Panc1 (cell line): ENCODE data around the gene GDF11. TPM values are rescaled to one million over a fixed set of nuclear protein-coding genes. Genes with fewer than 3 reads are reported as not detected.
A peak's percentile ranks its signal among the peaks of the same experiment; 100 is the strongest.

Experiments used
- ATAC-seq: fragments of 200-7000 bp; cut with Tn5 transposase; 2 replicates; pipeline ENCODE4 v1.9.1; 2020; ENCODE audit warnings: mild to moderate bottlenecking, moderate library complexity
- Bru-seq: library from RNA; stranded (reverse); fragments of 400-500 nt; gene quantifications from one replicate; lab custom pipeline; 2021; lab: Mats Ljungman, UMichigan
- BruChase-seq, 2 experiments: library from RNA; stranded (reverse); fragments of 400-500 nt; gene quantifications; one replicate each; lab custom pipeline; 2021; lab: Mats Ljungman, UMichigan
- BruUV-seq: library from RNA; stranded (reverse); fragments of 400-500 nt; replicated peaks from 2 replicates; lab custom pipeline; 2021; lab: Mats Ljungman, UMichigan
- CTCF ChIA-PET: fragments of 300-600 bp; sonication (Branson Sonifier 250); formaldehyde crosslinking; loops from one replicate; lab custom pipeline; 2022; ENCODE audit warnings: antibody characterized with exemption; lab: Charles Lee
- POLR2A ChIA-PET: fragments of 300-600 bp; sonication (Branson Sonifier 250); formaldehyde crosslinking; loops from one replicate; lab custom pipeline; 2022; ENCODE audit warnings: antibody characterized with exemption; lab: Charles Lee
- DNase-seq: peaks from one replicate; pipeline ENCODE4 v3.0.0-alpha.2; 2010; ENCODE audit warnings: low read depth, low spot score
- H3K27ac ChIP-seq: 2 replicates; pipeline ENCODE4 v1.5.1; 2011; ENCODE audit warnings: mild to moderate bottlenecking, low read length, inconsistent platforms
- H3K27me3 ChIP-seq: fragments of 200-500 bp; sonication (Bioruptor generic); 2 replicates; pipeline ENCODE4 v1.6.0; 2014; ENCODE audit warnings: low read length, inconsistent platforms; ENCODE audit not compliant: control insufficient read depth, insufficient read depth
- H3K36me3 ChIP-seq: fragments of 200-500 bp; sonication (Bioruptor generic); 2 replicates; pipeline ENCODE4 v1.5.1; 2014; ENCODE audit warnings: inconsistent platforms, mild to moderate bottlenecking, low read length, moderate library complexity; ENCODE audit not compliant: control insufficient read depth, insufficient read depth
- H3K4me1 ChIP-seq: 2 replicates; pipeline ENCODE4 v1.5.1; 2011; ENCODE audit warnings: inconsistent platforms, mild to moderate bottlenecking, low read length, moderate library complexity; ENCODE audit not compliant: control insufficient read depth, insufficient read depth
- H3K4me3 ChIP-seq, 2 experiments: 2 replicates each; pipeline ENCODE4 v1.5.1; 2011 to 2012; ENCODE audit warnings: low read depth in 2 of 2, low read length in 2 of 2, mild to moderate bottlenecking in 2 of 2, inconsistent platforms in 1 of 2, moderate library complexity in 1 of 2
- H3K9me3 ChIP-seq: fragments of 200-500 bp; sonication (Bioruptor generic); 2 replicates; pipeline ENCODE4 v1.5.1; 2014; ENCODE audit warnings: low read depth, mild to moderate bottlenecking, inconsistent platforms, low read length, moderate library complexity; ENCODE audit not compliant: control insufficient read depth, insufficient read depth
- POLR2AphosphoS5 ChIP-seq: IDR thresholded peaks from 2 replicates; pipeline ENCODE4 v1.6.1; 2012; ENCODE audit warnings: mild to moderate bottlenecking, low read depth, low read length, moderate library complexity
- SIN3A ChIP-seq: IDR thresholded peaks from 2 replicates; pipeline ENCODE4 v1.6.1; 2012; ENCODE audit warnings: low read depth, mild to moderate bottlenecking, low read length, moderate library complexity, borderline replicate concordance; ENCODE audit not compliant: insufficient read depth
- TCF7L2 ChIP-seq: IDR thresholded peaks from 2 replicates; pipeline ENCODE4 v1.6.1; 2011; ENCODE audit warnings: mild to moderate bottlenecking, low read depth, low read length, inconsistent platforms
- in situ Hi-C: cut with HindIII; loops from 2 replicates; pipeline ENCODE4 v1.10.0; 2016; ENCODE audit warnings: low sequenced_read_pairs, low pct_unique_long_range_greater_than_20kb
- intact Hi-C: fragments of 100-400 bp; cut with micrococcal nuclease; formaldehyde crosslinking; loops from one replicate; pipeline ENCODE4 v1.10.0; 2022; ENCODE audit not compliant: unreplicated experiment
- long read RNA-seq: library from polyadenylated mRNA; unstranded; transcript quantifications from one replicate; pipeline ENCODE4 v2.0.0, GENCODE V29; 2021; ENCODE audit not compliant: unreplicated experiment
- polyA plus RNA-seq: library from polyadenylated mRNA; unstranded; fragments of >200 nt; gene quantifications from one replicate; pipeline ENCODE4 v1.2.1, GENCODE V29; 2012; ENCODE audit warnings: missing spikeins; ENCODE audit not compliant: insufficient read length
- total RNA-seq: library from RNA; stranded (reverse); gene quantifications from one replicate; pipeline ENCODE4 v1.2.1, GENCODE V29; 2021; ENCODE audit not compliant: unreplicated experiment
- TF ChIP-seq, protein P1 (sequence below), 2 experiments: IDR thresholded peaks; 2 replicates each; pipeline ENCODE4 v1.6.1; 2011 to 2012; ENCODE audit warnings: low read depth in 2 of 2, control low read depth in 1 of 2, low read length in 1 of 2, mild to moderate bottlenecking in 1 of 2, moderate library complexity in 1 of 2; ENCODE audit not compliant: insufficient read depth in 1 of 2
- TF ChIP-seq, protein P2 (sequence below): fragments of 450-650 bp; IDR thresholded peaks from 2 replicates; pipeline ENCODE4 v1.5.1; 2017; ENCODE audit warnings: mild to moderate bottlenecking

The GDF11 gene
- total RNA-seq (11.8 TPM), Bru-seq, nascent RNA (percentile 53 among the genes with signal in this experiment), BruChase-seq, experiment 1, labeled RNA remaining after a 2-hour chase (percentile 62 among the genes with signal in this experiment), BruChase-seq, experiment 2, labeled RNA remaining after a 6-hour chase (percentile 73 among the genes with signal in this experiment)
- 9.7 TPM for polyA plus RNA-seq
- long read RNA-seq, partial matches to known transcripts = 3 of 20 reads
- long read RNA-seq, other reads (novel, unspliced or antisense) = 17 of 20 reads

DNA sequence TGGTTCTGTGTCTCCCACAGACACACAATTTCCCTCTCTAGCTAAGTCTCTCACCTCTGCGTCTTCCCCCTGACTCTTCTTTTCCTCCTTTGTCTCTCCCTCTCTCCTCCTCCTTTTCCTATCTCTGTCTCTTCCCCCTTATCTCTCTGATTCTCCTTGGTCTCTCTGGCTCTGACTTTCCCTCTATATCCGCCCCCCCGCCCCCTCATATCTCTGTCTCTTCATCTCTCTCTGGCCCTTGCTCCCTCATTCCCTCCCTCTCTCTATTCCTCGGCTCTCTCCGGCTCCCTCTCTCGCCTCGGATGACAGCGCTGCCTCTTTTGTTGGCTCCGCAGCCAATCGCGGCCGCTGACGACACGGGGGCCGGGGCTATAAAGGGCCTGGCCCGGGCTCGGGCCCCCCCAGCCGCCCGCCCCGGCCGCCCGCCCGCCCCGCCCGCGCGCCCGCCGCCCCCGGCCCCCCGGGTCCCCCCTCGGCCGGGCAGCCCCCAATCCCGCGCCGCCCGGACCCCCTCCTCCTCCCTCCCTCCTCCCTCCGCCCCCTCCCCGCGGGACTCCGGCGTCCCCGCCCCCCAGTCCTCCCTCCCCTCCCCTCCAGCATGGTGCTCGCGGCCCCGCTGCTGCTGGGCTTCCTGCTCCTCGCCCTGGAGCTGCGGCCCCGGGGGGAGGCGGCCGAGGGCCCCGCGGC, at the start of gene GDF11:
Gene GDF11 (plus strand): TSS at position 404 of the 687 bp plus-strand sequence. CDS start 195 bp downstream, at position 599.
- no peak for DNase-seq
- CTCF ChIA-PET = no interaction called here
- Histone ChIP-seq H3K27me3 (no peaks in the 10 kb centered on the region), H3K9me3 (no peaks in the 10 kb centered on the region), H3K4me3 (peak within 1 kb of the TSS; percentile 48 to 57), H3K4me1 (peaks cover 26% of the 10 kb centered on the region), H3K36me3 (no peaks in the 10 kb centered on the region), H3K27ac (no peak within 1 kb of the TSS)
- POLR2A ChIA-PET = interaction anchor here (0.5 kb wide), 1 partner anchor 81 kb away, joined by 3 read pairs; no protein-coding TSS in a partner anchor
- in situ Hi-C loops (no loop called here), intact Hi-C loops (loop anchor here (10.0 kb wide), 1 partner anchor 202 kb away; no protein-coding TSS in a partner anchor)
- no TSS peak for BruUV-seq
- peak; percentile 81 for ATAC-seq
- TF ChIP-seq, protein P1, sequence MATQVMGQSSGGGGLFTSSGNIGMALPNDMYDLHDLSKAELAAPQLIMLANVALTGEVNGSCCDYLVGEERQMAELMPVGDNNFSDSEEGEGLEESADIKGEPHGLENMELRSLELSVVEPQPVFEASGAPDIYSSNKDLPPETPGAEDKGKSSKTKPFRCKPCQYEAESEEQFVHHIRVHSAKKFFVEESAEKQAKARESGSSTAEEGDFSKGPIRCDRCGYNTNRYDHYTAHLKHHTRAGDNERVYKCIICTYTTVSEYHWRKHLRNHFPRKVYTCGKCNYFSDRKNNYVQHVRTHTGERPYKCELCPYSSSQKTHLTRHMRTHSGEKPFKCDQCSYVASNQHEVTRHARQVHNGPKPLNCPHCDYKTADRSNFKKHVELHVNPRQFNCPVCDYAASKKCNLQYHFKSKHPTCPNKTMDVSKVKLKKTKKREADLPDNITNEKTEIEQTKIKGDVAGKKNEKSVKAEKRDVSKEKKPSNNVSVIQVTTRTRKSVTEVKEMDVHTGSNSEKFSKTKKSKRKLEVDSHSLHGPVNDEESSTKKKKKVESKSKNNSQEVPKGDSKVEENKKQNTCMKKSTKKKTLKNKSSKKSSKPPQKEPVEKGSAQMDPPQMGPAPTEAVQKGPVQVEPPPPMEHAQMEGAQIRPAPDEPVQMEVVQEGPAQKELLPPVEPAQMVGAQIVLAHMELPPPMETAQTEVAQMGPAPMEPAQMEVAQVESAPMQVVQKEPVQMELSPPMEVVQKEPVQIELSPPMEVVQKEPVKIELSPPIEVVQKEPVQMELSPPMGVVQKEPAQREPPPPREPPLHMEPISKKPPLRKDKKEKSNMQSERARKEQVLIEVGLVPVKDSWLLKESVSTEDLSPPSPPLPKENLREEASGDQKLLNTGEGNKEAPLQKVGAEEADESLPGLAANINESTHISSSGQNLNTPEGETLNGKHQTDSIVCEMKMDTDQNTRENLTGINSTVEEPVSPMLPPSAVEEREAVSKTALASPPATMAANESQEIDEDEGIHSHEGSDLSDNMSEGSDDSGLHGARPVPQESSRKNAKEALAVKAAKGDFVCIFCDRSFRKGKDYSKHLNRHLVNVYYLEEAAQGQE (IDR thresholded peaks at IDR 0.05; ENCODE audit: insufficient read depth in 1 of 2, low read depth in 2 of 2, low read length in 1 of 2) = no peak
- peak; percentile 74 for TF ChIP-seq TCF7L2

DNA sequence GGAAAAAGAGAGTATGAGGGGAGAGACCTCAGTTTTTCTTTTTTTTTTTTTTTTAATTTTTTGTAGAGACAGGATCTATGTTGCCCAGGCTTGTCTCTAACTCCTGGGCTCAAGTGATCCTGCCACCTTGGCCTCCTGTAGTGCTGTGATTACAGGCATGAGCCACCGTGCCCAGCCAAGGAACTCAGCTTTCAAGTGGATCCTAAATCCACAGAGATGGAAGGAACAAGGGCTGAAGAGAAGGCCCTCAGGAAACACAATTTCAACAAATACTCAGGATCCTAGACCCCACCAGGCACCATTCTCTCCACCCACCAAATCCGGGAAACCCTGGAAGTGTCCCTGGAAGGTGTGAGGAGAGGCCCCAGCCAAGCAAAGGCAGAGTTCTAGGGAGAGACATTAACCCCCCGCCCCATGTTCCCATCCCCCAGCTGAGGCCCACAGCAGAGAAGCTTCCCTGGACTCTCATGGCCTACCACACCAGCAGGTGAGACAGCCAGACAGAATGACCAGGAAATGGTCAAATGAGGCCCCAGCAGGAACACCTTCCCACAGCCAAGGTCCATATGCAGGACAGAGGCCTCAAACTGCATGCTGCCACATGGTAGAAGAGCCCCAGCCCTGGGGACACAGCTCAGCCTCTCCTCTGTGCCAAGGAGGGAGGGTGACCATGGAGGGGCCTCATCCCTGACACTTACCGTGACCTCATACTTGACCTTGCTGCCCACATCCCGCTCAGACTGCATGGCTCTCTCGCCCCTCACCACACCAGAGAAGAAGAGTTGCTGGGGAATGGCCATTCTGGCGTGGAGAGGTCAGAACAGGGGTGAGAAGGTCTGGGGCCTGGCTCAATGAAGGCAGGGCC, 49.4 kb upstream of the GDF11 start:
- Histone ChIP-seq H3K36me3 (no peaks in the 10 kb centered on the region), H3K27me3 (no peaks in the 10 kb centered on the region), H3K27ac (no peak overlapping the region), H3K9me3 (no peaks in the 10 kb centered on the region), H3K4me3 (no peak overlapping the region), H3K4me1 (no peaks in the 10 kb centered on the region)
- in situ Hi-C loops = no loop called here
- CTCF ChIA-PET = interaction anchor here (1.1 kb wide), 1 partner anchor 12 kb away, joined by 3 read pairs; a partner anchor contains a TSS
- DNase-seq = no peak
- TF ChIP-seq, protein P1 (IDR thresholded peaks at IDR 0.05; ENCODE audit: insufficient read depth in 1 of 2, low read depth in 2 of 2, low read length in 1 of 2) = no peak
- TF ChIP-seq SIN3A = no peak
- no peak for TF ChIP-seq POLR2AphosphoS5
- no peak for TF ChIP-seq TCF7L2
- TF ChIP-seq, protein P2, sequence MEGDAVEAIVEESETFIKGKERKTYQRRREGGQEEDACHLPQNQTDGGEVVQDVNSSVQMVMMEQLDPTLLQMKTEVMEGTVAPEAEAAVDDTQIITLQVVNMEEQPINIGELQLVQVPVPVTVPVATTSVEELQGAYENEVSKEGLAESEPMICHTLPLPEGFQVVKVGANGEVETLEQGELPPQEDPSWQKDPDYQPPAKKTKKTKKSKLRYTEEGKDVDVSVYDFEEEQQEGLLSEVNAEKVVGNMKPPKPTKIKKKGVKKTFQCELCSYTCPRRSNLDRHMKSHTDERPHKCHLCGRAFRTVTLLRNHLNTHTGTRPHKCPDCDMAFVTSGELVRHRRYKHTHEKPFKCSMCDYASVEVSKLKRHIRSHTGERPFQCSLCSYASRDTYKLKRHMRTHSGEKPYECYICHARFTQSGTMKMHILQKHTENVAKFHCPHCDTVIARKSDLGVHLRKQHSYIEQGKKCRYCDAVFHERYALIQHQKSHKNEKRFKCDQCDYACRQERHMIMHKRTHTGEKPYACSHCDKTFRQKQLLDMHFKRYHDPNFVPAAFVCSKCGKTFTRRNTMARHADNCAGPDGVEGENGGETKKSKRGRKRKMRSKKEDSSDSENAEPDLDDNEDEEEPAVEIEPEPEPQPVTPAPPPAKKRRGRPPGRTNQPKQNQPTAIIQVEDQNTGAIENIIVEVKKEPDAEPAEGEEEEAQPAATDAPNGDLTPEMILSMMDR = no peak
- POLR2A ChIA-PET = interaction anchor here (0.6 to 0.7 kb wide), 2 partner anchors 130 to 280 kb away, joined by 7 to 9 read pairs; partner anchors contain the start of gene RAB5B
- intact Hi-C loops = no loop called here
- ATAC-seq = no peak
- BruUV-seq = no TSS peak
